Neural progenitor cell (in vitro differentiated cells): Measurements from ENCODE around the gene SALL3.

ENCODE experiments used
- EZH2 ChIP-seq: fragments of 200-600 bp; sonication (generic); IDR thresholded peaks from 2 replicates; pipeline ENCODE4 v1.6.1; 2017; ENCODE audit warnings: antibody characterized with exemption, mild to moderate bottlenecking, moderate library complexity
- EZH2phosphoT487 ChIP-seq: fragments of 200-600 bp; sonication (generic); IDR thresholded peaks from 2 replicates; pipeline ENCODE4 v1.6.1; 2017; ENCODE audit warnings: antibody characterized with exemption
- TF ChIP-seq, protein P1 (sequence below): fragments of 200-600 bp; sonication (generic); IDR thresholded peaks from 2 replicates; pipeline ENCODE4 v1.5.1; 2017; ENCODE audit warnings: antibody characterized with exemption, mild to moderate bottlenecking

DNA sequence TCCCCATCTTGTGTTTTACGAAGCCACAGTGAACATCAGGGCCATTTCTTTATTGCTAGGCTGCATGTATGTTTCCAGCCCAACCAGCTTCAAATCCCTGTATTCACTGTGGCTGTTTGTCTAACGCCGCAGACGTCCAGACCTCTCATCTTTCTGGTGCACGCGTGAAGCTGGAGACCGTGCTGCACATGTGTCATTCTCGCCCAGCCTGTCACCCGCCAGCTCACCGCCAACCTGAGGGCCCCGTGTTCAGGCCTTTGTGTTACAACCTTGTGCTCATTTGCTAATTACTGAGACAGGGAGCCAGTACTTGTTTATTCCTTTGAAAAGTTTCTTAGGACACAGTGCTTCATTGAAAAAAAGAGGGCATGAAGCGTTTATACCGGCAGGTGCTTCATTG, 21.4 kb downstream of the SALL3 start:
- TF ChIP-seq EZH2phosphoT487 (no peak), EZH2 (no peak)
- TF ChIP-seq, protein P1, sequence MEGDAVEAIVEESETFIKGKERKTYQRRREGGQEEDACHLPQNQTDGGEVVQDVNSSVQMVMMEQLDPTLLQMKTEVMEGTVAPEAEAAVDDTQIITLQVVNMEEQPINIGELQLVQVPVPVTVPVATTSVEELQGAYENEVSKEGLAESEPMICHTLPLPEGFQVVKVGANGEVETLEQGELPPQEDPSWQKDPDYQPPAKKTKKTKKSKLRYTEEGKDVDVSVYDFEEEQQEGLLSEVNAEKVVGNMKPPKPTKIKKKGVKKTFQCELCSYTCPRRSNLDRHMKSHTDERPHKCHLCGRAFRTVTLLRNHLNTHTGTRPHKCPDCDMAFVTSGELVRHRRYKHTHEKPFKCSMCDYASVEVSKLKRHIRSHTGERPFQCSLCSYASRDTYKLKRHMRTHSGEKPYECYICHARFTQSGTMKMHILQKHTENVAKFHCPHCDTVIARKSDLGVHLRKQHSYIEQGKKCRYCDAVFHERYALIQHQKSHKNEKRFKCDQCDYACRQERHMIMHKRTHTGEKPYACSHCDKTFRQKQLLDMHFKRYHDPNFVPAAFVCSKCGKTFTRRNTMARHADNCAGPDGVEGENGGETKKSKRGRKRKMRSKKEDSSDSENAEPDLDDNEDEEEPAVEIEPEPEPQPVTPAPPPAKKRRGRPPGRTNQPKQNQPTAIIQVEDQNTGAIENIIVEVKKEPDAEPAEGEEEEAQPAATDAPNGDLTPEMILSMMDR, result no peak
